WTC11 (cell line): ENCODE results near the gene FAM13A. TPM values are rescaled to one million over a fixed set of nuclear protein-coding genes. Genes with fewer than 3 reads are reported as not detected.

Experiments
- ATAC-seq: fragments of 200-7000 bp; cut with Tn5 transposase; 2 replicates; pipeline ENCODE4 v1.10.0; 2021; ENCODE audit warnings: mild to moderate bottlenecking, moderate library complexity
- CTCF ChIA-PET: fragments of 300-600 bp; sonication (Branson Sonifier 250); formaldehyde crosslinking; loops from one replicate; lab custom pipeline; 2021; ENCODE audit warnings: antibody characterized with exemption; lab: Charles Lee
- POLR2A ChIA-PET: fragments of 350-600 bp; sonication (Branson Sonifier 250); formaldehyde crosslinking; loops from one replicate; lab custom pipeline; 2021; ENCODE audit warnings: antibody characterized with exemption; lab: Charles Lee
- DNase-seq: peaks from one replicate; pipeline ENCODE4 v3.0.0; 2021; ENCODE audit warnings: low spot score
- H3K27ac Mint-ChIP-seq: 2 replicates; pipeline ENCODE4 v1.8.0; 2021; ENCODE audit warnings: mixed read lengths
- H3K27me3 Mint-ChIP-seq: 2 replicates; pipeline ENCODE4 v1.8.0; 2021; ENCODE audit warnings: low read depth, mild to moderate bottlenecking, moderate library complexity, mixed read lengths
- H3K36me3 Mint-ChIP-seq: 2 replicates; pipeline ENCODE4 v1.8.0; 2021; ENCODE audit warnings: mixed read lengths
- H3K4me1 Mint-ChIP-seq: 2 replicates; pipeline ENCODE4 v1.8.0; 2022; ENCODE audit warnings: mixed read lengths
- H3K4me3 Mint-ChIP-seq: 2 replicates; pipeline ENCODE4 v1.8.0; 2021; ENCODE audit warnings: mild to moderate bottlenecking, moderate library complexity, mixed read lengths
- H3K9me3 Mint-ChIP-seq: 2 replicates; pipeline ENCODE4 v1.8.0; 2021; ENCODE audit warnings: mixed read lengths
- CBFB ChIP-seq: sonication (generic); formaldehyde crosslinking; IDR thresholded peaks from 2 replicates; pipeline ENCODE4 v1.8.1; 2022; ENCODE audit warnings: mild to moderate bottlenecking, low read depth, missing genetic modification reagents
- CREB1 ChIP-seq: sonication (generic); formaldehyde crosslinking; IDR thresholded peaks from 2 replicates; pipeline ENCODE4 v1.8.0; 2023; ENCODE audit warnings: mild to moderate bottlenecking, missing genetic modification reagents
- CREM ChIP-seq: sonication (generic); formaldehyde crosslinking; IDR thresholded peaks from 2 replicates; pipeline ENCODE4 v1.8.1; 2022; ENCODE audit warnings: mild to moderate bottlenecking, missing genetic modification reagents, moderate library complexity
- EMX1 ChIP-seq: fragments of 250-450 bp; sonication (Bioruptor Pico); IDR thresholded peaks from 2 replicates; pipeline ENCODE4 v1.8.0; 2021; ENCODE audit warnings: mild to moderate bottlenecking
- ETV6 ChIP-seq: sonication (generic); formaldehyde crosslinking; IDR thresholded peaks from 2 replicates; pipeline ENCODE4 v1.8.1; 2022; ENCODE audit warnings: mild to moderate bottlenecking, missing genetic modification reagents
- FOXJ3 ChIP-seq: sonication (generic); formaldehyde crosslinking; IDR thresholded peaks from 2 replicates; pipeline ENCODE4 v1.9.0; 2021; ENCODE audit warnings: missing genetic modification reagents, mild to moderate bottlenecking, borderline replicate concordance
- FOXK1 ChIP-seq: sonication (generic); formaldehyde crosslinking; IDR thresholded peaks from 2 replicates; pipeline ENCODE4 v1.8.0; 2022; ENCODE audit warnings: mild to moderate bottlenecking, moderate library complexity, missing genetic modification reagents
- IRF2 ChIP-seq: sonication (generic); formaldehyde crosslinking; IDR thresholded peaks from 2 replicates; pipeline ENCODE4 v1.8.0; 2022; ENCODE audit warnings: low read depth, missing genetic modification reagents, borderline replicate concordance
- NFYB ChIP-seq: sonication (generic); formaldehyde crosslinking; conservative IDR thresholded peaks from 2 replicates; pipeline ENCODE4 v1.8.0; 2022; ENCODE audit warnings: low read depth, missing genetic modification reagents
- NR2C2 ChIP-seq: sonication (generic); formaldehyde crosslinking; IDR thresholded peaks from 2 replicates; pipeline ENCODE4 v1.8.0; 2022; ENCODE audit warnings: mild to moderate bottlenecking, missing genetic modification reagents
- RELA ChIP-seq: sonication (generic); formaldehyde crosslinking; IDR thresholded peaks from 2 replicates; pipeline ENCODE4 v1.8.1; 2022; ENCODE audit warnings: missing genetic modification reagents, mild to moderate bottlenecking, borderline replicate concordance
- SOX15 ChIP-seq: fragments of 250-450 bp; sonication (Bioruptor Pico); IDR thresholded peaks from 2 replicates; pipeline ENCODE4 v1.9.0; 2021; ENCODE audit warnings: mild to moderate bottlenecking
- TEAD1 ChIP-seq: sonication (generic); formaldehyde crosslinking; IDR thresholded peaks from 2 replicates; pipeline ENCODE4 v1.8.0; 2022; ENCODE audit warnings: mild to moderate bottlenecking, missing genetic modification reagents
- ZBTB21 ChIP-seq: sonication (generic); formaldehyde crosslinking; IDR thresholded peaks from 2 replicates; pipeline ENCODE4 v1.8.1; 2023; ENCODE audit warnings: mild to moderate bottlenecking, missing genetic modification reagents, borderline replicate concordance
- ZNF121 ChIP-seq: sonication (generic); formaldehyde crosslinking; IDR thresholded peaks from 2 replicates; pipeline ENCODE4 v1.8.0; 2023; ENCODE audit warnings: missing genetic modification reagents
- total RNA-seq: library from RNA; stranded (reverse); gene quantifications from 3 replicates; pipeline ENCODE4 v1.2.3, GENCODE V29; 2021
- TF ChIP-seq, protein P1 (sequence below): sonication (generic); formaldehyde crosslinking; IDR thresholded peaks from 2 replicates; pipeline ENCODE4 v1.8.0; 2022; ENCODE audit warnings: mild to moderate bottlenecking, missing genetic modification reagents
- TF ChIP-seq, protein P2 (sequence below): sonication (generic); formaldehyde crosslinking; IDR thresholded peaks from 2 replicates; pipeline ENCODE4 v1.8.1; 2022; ENCODE audit warnings: low read depth, missing genetic modification reagents, borderline replicate concordance
- TF ChIP-seq, protein P3 (sequence below): sonication (generic); formaldehyde crosslinking; IDR thresholded peaks from 2 replicates; pipeline ENCODE4 v1.8.0; 2023; ENCODE audit warnings: missing genetic modification reagents, mild to moderate bottlenecking, borderline replicate concordance
- TF ChIP-seq, protein P4 (sequence below): sonication (generic); formaldehyde crosslinking; IDR thresholded peaks from 2 replicates; pipeline ENCODE4 v1.8.0; 2022; ENCODE audit warnings: mild to moderate bottlenecking, missing genetic modification reagents
- TF ChIP-seq, protein P5 (sequence below): fragments of 250-450 bp; sonication (Bioruptor Pico); IDR thresholded peaks from 2 replicates; pipeline ENCODE4 v1.9.0; 2021; ENCODE audit warnings: mild to moderate bottlenecking
- TF ChIP-seq, protein P6 (sequence below): fragments of 250-450 bp; sonication (Bioruptor Pico); conservative IDR thresholded peaks from 2 replicates; pipeline ENCODE4 v1.9.0; 2021; ENCODE audit warnings: mild to moderate bottlenecking
- TF ChIP-seq, protein P7 (sequence below): sonication (generic); formaldehyde crosslinking; IDR thresholded peaks from 2 replicates; pipeline ENCODE4 v1.8.1; 2023; ENCODE audit warnings: mild to moderate bottlenecking, missing genetic modification reagents, moderate library complexity
- TF ChIP-seq, protein P8 (sequence below): sonication (generic); formaldehyde crosslinking; IDR thresholded peaks from 2 replicates; pipeline ENCODE4 v1.8.0; 2022; ENCODE audit warnings: mild to moderate bottlenecking, missing genetic modification reagents

The FAM13A gene
- total RNA-seq, 1 experiment from 2014 or later = 14.6 TPM

DNA sequence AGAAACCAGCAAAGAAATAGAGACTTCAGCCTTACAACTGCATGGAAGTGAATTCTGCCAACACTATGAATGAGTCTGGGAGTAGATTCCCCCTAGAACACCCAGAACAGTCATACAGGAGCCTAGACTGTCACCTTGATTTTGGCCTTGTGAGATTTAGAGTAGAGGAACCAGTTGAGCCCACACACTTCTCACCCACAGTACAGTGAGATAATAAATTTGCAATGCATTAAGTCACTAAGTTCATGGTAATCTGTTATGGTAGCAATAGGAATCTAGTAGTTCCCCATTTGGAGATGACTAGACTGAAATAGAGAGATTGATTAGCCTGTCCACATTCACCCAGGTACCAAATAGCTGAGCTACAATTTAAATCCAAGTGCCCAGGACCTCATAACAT is 59.0 kb downstream of the FAM13A start:
- Mint-ChIP-seq H3K4me1 (peaks cover 8% of the 10 kb centered on the region), H3K4me3 (no peak overlapping the region), H3K9me3 (no peaks in the 10 kb centered on the region), H3K27ac (0 out of 2 replicates have a peak overlapping the region, but pooled peaks have one; percentile 54), H3K36me3 (peaks cover 2% of the 10 kb centered on the region; the same call in 1 of the 2 replicates)
- CTCF ChIA-PET = no interaction called here
- no peak for DNase-seq
- TF ChIP-seq, protein P1, sequence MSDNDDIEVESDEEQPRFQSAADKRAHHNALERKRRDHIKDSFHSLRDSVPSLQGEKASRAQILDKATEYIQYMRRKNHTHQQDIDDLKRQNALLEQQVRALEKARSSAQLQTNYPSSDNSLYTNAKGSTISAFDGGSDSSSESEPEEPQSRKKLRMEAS = no peak
- no peak for TF ChIP-seq FOXJ3 (CRISPR knock-in tag)
- no peak for TF ChIP-seq TEAD1 (CRISPR knock-in tag)
- TF ChIP-seq, protein P2, sequence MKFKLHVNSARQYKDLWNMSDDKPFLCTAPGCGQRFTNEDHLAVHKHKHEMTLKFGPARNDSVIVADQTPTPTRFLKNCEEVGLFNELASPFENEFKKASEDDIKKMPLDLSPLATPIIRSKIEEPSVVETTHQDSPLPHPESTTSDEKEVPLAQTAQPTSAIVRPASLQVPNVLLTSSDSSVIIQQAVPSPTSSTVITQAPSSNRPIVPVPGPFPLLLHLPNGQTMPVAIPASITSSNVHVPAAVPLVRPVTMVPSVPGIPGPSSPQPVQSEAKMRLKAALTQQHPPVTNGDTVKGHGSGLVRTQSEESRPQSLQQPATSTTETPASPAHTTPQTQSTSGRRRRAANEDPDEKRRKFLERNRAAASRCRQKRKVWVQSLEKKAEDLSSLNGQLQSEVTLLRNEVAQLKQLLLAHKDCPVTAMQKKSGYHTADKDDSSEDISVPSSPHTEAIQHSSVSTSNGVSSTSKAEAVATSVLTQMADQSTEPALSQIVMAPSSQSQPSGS (CRISPR knock-in tag) = no peak
- TF ChIP-seq NFYB (CRISPR knock-in tag) = no peak
- no peak for TF ChIP-seq CREB1 (CRISPR knock-in tag)
- no peak for TF ChIP-seq CBFB (CRISPR knock-in tag)
- TF ChIP-seq, protein P3, sequence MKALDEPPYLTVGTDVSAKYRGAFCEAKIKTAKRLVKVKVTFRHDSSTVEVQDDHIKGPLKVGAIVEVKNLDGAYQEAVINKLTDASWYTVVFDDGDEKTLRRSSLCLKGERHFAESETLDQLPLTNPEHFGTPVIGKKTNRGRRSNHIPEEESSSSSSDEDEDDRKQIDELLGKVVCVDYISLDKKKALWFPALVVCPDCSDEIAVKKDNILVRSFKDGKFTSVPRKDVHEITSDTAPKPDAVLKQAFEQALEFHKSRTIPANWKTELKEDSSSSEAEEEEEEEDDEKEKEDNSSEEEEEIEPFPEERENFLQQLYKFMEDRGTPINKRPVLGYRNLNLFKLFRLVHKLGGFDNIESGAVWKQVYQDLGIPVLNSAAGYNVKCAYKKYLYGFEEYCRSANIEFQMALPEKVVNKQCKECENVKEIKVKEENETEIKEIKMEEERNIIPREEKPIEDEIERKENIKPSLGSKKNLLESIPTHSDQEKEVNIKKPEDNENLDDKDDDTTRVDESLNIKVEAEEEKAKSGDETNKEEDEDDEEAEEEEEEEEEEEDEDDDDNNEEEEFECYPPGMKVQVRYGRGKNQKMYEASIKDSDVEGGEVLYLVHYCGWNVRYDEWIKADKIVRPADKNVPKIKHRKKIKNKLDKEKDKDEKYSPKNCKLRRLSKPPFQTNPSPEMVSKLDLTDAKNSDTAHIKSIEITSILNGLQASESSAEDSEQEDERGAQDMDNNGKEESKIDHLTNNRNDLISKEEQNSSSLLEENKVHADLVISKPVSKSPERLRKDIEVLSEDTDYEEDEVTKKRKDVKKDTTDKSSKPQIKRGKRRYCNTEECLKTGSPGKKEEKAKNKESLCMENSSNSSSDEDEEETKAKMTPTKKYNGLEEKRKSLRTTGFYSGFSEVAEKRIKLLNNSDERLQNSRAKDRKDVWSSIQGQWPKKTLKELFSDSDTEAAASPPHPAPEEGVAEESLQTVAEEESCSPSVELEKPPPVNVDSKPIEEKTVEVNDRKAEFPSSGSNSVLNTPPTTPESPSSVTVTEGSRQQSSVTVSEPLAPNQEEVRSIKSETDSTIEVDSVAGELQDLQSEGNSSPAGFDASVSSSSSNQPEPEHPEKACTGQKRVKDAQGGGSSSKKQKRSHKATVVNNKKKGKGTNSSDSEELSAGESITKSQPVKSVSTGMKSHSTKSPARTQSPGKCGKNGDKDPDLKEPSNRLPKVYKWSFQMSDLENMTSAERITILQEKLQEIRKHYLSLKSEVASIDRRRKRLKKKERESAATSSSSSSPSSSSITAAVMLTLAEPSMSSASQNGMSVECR (CRISPR knock-in tag) = no peak
- no peak for TF ChIP-seq IRF2
- TF ChIP-seq, protein P4, sequence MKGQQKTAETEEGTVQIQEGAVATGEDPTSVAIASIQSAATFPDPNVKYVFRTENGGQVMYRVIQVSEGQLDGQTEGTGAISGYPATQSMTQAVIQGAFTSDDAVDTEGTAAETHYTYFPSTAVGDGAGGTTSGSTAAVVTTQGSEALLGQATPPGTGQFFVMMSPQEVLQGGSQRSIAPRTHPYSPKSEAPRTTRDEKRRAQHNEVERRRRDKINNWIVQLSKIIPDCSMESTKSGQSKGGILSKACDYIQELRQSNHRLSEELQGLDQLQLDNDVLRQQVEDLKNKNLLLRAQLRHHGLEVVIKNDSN = no peak
- TF ChIP-seq SOX15 = no peak
- TF ChIP-seq NR2C2 = no peak
- TF ChIP-seq, protein P5, sequence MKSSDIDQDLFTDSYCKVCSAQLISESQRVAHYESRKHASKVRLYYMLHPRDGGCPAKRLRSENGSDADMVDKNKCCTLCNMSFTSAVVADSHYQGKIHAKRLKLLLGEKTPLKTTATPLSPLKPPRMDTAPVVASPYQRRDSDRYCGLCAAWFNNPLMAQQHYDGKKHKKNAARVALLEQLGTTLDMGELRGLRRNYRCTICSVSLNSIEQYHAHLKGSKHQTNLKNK (CRISPR knock-in tag) = no peak
- TF ChIP-seq, all 79 proteins: peak for 0
- H3K27me3 Mint-ChIP-seq = no peaks in the 10 kb centered on the region
- POLR2A ChIA-PET = no interaction called here
- ATAC-seq = no peak

DNA sequence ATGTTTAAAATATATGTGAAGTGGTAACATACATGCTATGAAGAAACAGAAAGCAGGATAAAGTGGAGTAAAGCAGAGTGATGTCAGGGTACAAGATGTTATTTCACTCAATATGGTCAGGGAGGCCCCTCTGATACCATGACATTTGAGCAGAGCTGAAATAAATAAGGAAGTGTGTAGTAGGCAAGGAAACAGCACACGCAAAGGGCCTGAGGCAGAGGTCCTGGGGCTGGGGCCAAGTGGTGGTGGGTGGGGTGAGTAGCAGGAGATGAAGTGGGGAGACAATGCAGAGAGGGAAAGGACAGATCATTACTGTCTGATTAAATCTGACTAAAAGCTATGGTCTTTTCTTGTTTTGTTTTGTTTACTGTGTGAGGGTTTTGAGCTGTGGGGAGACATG is 61.1 kb downstream of the FAM13A start:
- DNase-seq = no peak
- ChIA-PET CTCF (no interaction called here), POLR2A (no interaction called here)
- Mint-ChIP-seq H3K4me3 (no peak overlapping the region), H3K27ac (no peak overlapping the region), H3K4me1 (no peaks in the 10 kb centered on the region), H3K9me3 (no peaks in the 10 kb centered on the region), H3K36me3 (no peaks in the 10 kb centered on the region; the same call in 1 of the 2 replicates), H3K27me3 (no peaks in the 10 kb centered on the region)
- ATAC-seq = no peak
- TF ChIP-seq, protein P2 (CRISPR knock-in tag) = no peak
- TF ChIP-seq ZBTB21 (CRISPR knock-in tag) (no peak), EMX1 (no peak), CREM (no peak), ETV6 (CRISPR knock-in tag) (no peak), FOXK1 (no peak), ZNF121 (CRISPR knock-in tag) (no peak), RELA (CRISPR knock-in tag) (no peak)
- TF ChIP-seq, protein P6, sequence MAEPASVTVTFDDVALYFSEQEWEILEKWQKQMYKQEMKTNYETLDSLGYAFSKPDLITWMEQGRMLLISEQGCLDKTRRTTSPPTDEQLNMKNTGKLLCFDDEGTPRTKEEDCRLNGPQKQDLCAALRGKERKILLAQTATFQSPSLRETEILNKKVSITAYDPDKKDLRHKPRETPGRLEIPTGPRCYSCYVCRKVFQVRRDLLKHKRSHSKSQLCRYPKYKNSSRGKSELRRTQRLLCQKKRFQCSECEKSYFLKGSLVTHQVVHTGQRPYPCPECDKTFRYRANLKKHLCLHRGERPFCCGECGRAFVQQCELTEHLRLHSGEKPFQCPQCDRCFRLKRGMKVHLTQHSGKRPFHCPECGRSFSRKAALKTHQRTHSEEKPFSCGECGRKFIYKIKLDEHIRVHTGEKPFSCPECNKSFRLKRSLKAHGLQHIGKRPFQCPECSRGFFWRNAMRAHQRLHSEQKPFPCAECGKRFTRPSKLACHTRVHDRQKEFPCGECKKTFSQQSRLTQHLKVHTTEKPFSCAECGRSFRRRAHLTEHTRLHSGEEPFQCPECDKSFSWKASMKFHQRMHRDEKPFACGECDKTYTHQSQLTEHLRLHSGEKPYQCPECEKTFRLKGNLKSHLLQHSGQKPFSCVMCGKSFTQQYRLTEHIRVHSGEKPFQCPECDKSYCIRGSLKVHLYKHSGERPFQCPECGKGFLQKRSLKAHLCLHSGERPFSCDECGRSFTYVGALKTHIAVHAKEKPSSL (CRISPR knock-in tag) = no peak
- TF ChIP-seq, protein P7, sequence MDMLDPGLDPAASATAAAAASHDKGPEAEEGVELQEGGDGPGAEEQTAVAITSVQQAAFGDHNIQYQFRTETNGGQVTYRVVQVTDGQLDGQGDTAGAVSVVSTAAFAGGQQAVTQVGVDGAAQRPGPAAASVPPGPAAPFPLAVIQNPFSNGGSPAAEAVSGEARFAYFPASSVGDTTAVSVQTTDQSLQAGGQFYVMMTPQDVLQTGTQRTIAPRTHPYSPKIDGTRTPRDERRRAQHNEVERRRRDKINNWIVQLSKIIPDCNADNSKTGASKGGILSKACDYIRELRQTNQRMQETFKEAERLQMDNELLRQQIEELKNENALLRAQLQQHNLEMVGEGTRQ = no peak
- TF ChIP-seq, protein P8, sequence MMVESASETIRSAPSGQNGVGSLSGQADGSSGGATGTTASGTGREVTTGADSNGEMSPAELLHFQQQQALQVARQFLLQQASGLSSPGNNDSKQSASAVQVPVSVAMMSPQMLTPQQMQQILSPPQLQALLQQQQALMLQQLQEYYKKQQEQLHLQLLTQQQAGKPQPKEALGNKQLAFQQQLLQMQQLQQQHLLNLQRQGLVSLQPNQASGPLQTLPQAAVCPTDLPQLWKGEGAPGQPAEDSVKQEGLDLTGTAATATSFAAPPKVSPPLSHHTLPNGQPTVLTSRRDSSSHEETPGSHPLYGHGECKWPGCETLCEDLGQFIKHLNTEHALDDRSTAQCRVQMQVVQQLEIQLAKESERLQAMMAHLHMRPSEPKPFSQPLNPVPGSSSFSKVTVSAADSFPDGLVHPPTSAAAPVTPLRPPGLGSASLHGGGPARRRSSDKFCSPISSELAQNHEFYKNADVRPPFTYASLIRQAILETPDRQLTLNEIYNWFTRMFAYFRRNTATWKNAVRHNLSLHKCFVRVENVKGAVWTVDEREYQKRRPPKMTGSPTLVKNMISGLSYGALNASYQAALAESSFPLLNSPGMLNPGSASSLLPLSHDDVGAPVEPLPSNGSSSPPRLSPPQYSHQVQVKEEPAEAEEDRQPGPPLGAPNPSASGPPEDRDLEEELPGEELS (CRISPR knock-in tag) = no peak
